Loucy (cell line): ENCODE measurements around the gene ERP44.
"Not testable (repeated sequence)": the region's sequence is repeated elsewhere in the genome, so short reads cannot be mapped to it uniquely, and the experiment has no call there.

Experiments used
- EZH2phosphoT487 ChIP-seq: fragments of 200-600 bp; IDR thresholded peaks from 2 replicates; pipeline ENCODE4 v1.6.1; 2018; ENCODE audit warnings: antibody characterized with exemption, mild to moderate bottlenecking, moderate library complexity, borderline replicate concordance
- TF ChIP-seq, protein P1 (sequence below): fragments of 200-600 bp; sonication (generic); conservative IDR thresholded peaks from 2 replicates; pipeline ENCODE4 v1.5.1; 2014; ENCODE audit warnings: mild to moderate bottlenecking, antibody characterized with exemption, low read length

DNA sequence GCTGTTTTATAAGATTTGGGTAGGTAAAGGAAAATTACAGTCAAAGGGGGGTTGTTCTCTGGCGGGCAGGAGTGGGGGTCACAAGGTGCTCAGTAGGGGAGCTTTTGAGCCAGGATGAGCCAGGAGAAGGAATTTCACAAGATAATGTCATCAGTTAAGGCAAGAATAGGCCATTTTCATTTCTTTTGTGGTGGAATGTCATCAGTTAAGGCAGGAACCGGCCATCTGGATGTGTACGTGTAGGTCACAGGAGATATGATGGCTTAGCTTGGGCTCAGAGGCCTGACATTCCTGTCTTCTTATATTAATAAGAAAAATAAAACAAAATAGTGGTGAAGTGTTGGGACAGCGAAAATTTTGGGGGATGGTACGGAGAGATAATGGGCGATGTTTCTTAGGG, 41.5 kb upstream of the ERP44 start:
- TF ChIP-seq, protein P1, sequence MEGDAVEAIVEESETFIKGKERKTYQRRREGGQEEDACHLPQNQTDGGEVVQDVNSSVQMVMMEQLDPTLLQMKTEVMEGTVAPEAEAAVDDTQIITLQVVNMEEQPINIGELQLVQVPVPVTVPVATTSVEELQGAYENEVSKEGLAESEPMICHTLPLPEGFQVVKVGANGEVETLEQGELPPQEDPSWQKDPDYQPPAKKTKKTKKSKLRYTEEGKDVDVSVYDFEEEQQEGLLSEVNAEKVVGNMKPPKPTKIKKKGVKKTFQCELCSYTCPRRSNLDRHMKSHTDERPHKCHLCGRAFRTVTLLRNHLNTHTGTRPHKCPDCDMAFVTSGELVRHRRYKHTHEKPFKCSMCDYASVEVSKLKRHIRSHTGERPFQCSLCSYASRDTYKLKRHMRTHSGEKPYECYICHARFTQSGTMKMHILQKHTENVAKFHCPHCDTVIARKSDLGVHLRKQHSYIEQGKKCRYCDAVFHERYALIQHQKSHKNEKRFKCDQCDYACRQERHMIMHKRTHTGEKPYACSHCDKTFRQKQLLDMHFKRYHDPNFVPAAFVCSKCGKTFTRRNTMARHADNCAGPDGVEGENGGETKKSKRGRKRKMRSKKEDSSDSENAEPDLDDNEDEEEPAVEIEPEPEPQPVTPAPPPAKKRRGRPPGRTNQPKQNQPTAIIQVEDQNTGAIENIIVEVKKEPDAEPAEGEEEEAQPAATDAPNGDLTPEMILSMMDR, result not testable (repeated sequence)
- not testable (repeated sequence) for TF ChIP-seq EZH2phosphoT487
